AML-193 (cell line): Measurements from ENCODE around the gene CDH23.
A peak's percentile ranks its signal among the peaks of the same experiment; 100 is the strongest.

Experiments
- DNase-seq, 2 experiments: peaks; one replicate each; lab custom pipeline; 2025; lab: John Stamatoyannopoulos, UW

CDH23 gene

GRCh38 chr10:71690094-71690720, 293.5 kb downstream of the CDH23 start:
- DNase-seq: no peak

GRCh38 chr10:71691405-71691804, 294.7 kb downstream of the CDH23 start:
- DNase-seq: no peak

GRCh38 chr10:71692598-71693306, 296.0 kb downstream of the CDH23 start:
- no peak for DNase-seq

GRCh38 chr10:71693377-71693776, 296.7 kb downstream of the CDH23 start:
- DNase-seq: no peak

- no peak for DNase-seq
Observed at GRCh38 chr10:71694039-71694501, 297.4 kb downstream of the CDH23 start.

GRCh38 chr10:71694567-71694968, 297.8 kb downstream of the CDH23 start:
- DNase-seq: peak; percentile 85 to 89

GRCh38 chr10:71695502-71696476, 299.1 kb downstream of the CDH23 start:
- no peak for DNase-seq

- DNase-seq: peak; percentile 34 to 43
Observed at GRCh38 chr10:71696628-71697326, 300.1 kb downstream of the CDH23 start.

GRCh38 chr10:71697938-71698709, 301.4 kb downstream of the CDH23 start:
- no peak for DNase-seq

- no peak for DNase-seq
Observed at GRCh38 chr10:71698737-71699136, 302.0 kb downstream of the CDH23 start.

- no peak for DNase-seq
Observed at GRCh38 chr10:71700731-71701368, 304.1 kb downstream of the CDH23 start.

- peak in 1 of 2 experiments; percentile 7 for DNase-seq
Observed at GRCh38 chr10:71701496-71702132, 304.9 kb downstream of the CDH23 start.

GRCh38 chr10:71703577-71703976, 306.9 kb downstream of the CDH23 start:
- DNase-seq: no peak

- no peak for DNase-seq
Observed at GRCh38 chr10:71704816-71705215, 308.1 kb downstream of the CDH23 start.

- no peak for DNase-seq
Observed at GRCh38 chr10:71705582-71705981, 308.9 kb downstream of the CDH23 start.

GRCh38 chr10:71706216-71707121, 309.7 kb downstream of the CDH23 start:
- no peak for DNase-seq

GRCh38 chr10:71707240-71707789, 310.6 kb downstream of the CDH23 start:
- DNase-seq: no peak

- DNase-seq: peak; percentile 20 to 26
Observed at GRCh38 chr10:71708301-71708703, 311.6 kb downstream of the CDH23 start.
